ENCODE data around the gene ASH1L.

The ASH1L gene

GRCh38 chr1:155327981-155328380, 234.6 kb downstream of the ASH1L start:
- DNase-seq (ENCODE audit: low read depth), result no peak

- DNase-seq (ENCODE audit: low read depth), result no peak
Measured at GRCh38 chr1:155326631-155327037, 236.0 kb downstream of the ASH1L start.

GRCh38 chr1:155326020-155326526, 236.5 kb downstream of the ASH1L start:
- DNase-seq (ENCODE audit: low read depth), result no peak

GRCh38 chr1:155325603-155325893, 237.1 kb downstream of the ASH1L start:
- DNase-seq (ENCODE audit: low read depth), result no peak

- DNase-seq (ENCODE audit: low read depth), result no peak
Measured at GRCh38 chr1:155324717-155325602, 237.6 kb downstream of the ASH1L start.

GRCh38 chr1:155324037-155324716, 238.4 kb downstream of the ASH1L start:
- DNase-seq (ENCODE audit: low read depth), result peak; percentile 78

- DNase-seq (ENCODE audit: low read depth), result peak; percentile 70
Measured at GRCh38 chr1:155323729-155324036, 238.9 kb downstream of the ASH1L start.

- peak; percentile 74 for DNase-seq (ENCODE audit: low read depth)
Measured at GRCh38 chr1:155322953-155323728, 239.5 kb downstream of the ASH1L start.

GRCh38 chr1:155322571-155322952, 240.0 kb downstream of the ASH1L start:
- DNase-seq (ENCODE audit: low read depth), result no peak

GRCh38 chr1:155321639-155322503, 240.7 kb downstream of the ASH1L start:
- no peak for DNase-seq (ENCODE audit: low read depth)

GRCh38 chr1:155320661-155321617, 241.7 kb downstream of the ASH1L start, which contains the start of gene RUSC1:
TSS of gene RUSC1 (plus strand) at chr1:155320894. CDS start at chr1:155321774, 880 bp downstream.
- DNase-seq (ENCODE audit: low read depth), result peak; percentile 57

GRCh38 chr1:155320252-155320651, 242.4 kb downstream of the ASH1L start:
- no peak for DNase-seq (ENCODE audit: low read depth)

GRCh38 chr1:155319536-155319935, 243.1 kb downstream of the ASH1L start:
- no peak for DNase-seq (ENCODE audit: low read depth)

GRCh38 chr1:155318082-155318481, 244.5 kb downstream of the ASH1L start:
- no peak for DNase-seq (ENCODE audit: low read depth)

GRCh38 chr1:155316922-155317321, 245.7 kb downstream of the ASH1L start:
- no peak for DNase-seq (ENCODE audit: low read depth)

GRCh38 chr1:155313261-155313660, 249.3 kb downstream of the ASH1L start:
- no peak for DNase-seq (ENCODE audit: low read depth)

GRCh38 chr1:155309423-155310021, 253.1 kb downstream of the ASH1L start:
- DNase-seq (ENCODE audit: low read depth), result no peak

GRCh38 chr1:155308493-155309422, 253.8 kb downstream of the ASH1L start, which contains the start of gene FDPS:
TSS of gene FDPS (plus strand) at chr1:155308866. CDS start at chr1:155309790, 924 bp downstream.
- peak; percentile 94 for DNase-seq (ENCODE audit: low read depth)

GRCh38 chr1:155307247-155307740, 255.3 kb downstream of the ASH1L start:
- no peak for DNase-seq (ENCODE audit: low read depth)

Measured in activated T-helper 1 cell treated with Interleukin-2 at 50 U/mL for 16 hours (primary cell).